Neural cell (in vitro differentiated cells): Measurements from ENCODE around the gene TNRC6C.

Experiments used
- CTCF ChIP-seq: fragments of 450-650 bp; IDR thresholded peaks from 2 replicates; pipeline ENCODE4 v1.5.1; 2014; ENCODE audit warnings: antibody characterized with exemption, mild to moderate bottlenecking, moderate library complexity; ENCODE audit not compliant: poor library complexity, severe bottlenecking
- EP300 ChIP-seq: fragments of 450-650 bp; conservative IDR thresholded peaks from 2 replicates; pipeline ENCODE4 v1.6.1; 2014; ENCODE audit warnings: antibody characterized with exemption, mild to moderate bottlenecking, moderate library complexity; ENCODE audit not compliant: poor library complexity, severe bottlenecking
- POLR2AphosphoS5 ChIP-seq: IDR thresholded peaks from 2 replicates; pipeline ENCODE4 v1.6.1; 2012

- TF ChIP-seq EP300 (no peak), CTCF (no peak), POLR2AphosphoS5 (peak; percentile 69)
Measured at GRCh38 chr17:77959926-77960521, 1.5 kb downstream of the TNRC6C start.
